WERI-Rb-1 (cell line): ENCODE results near the gene LRRC26.

Experiments used
- DNase-seq: peaks from one replicate; pipeline ENCODE4 v3.0.0-alpha.2; 2020
- H3K27ac ChIP-seq: fragments of 250-450 bp; sonication (Bioruptor Pico); 2 replicates; pipeline ENCODE4 v1.5.1; 2020; ENCODE audit warnings: mild to moderate bottlenecking, moderate library complexity
- H3K27me3 ChIP-seq: fragments of 250-450 bp; sonication (Bioruptor Pico); 2 replicates; pipeline ENCODE4 v1.5.1; 2021; ENCODE audit warnings: mild to moderate bottlenecking, low read depth, moderate library complexity; ENCODE audit not compliant: insufficient read depth, severe bottlenecking
- H3K36me3 ChIP-seq: fragments of 250-450 bp; sonication (Bioruptor Pico); 2 replicates; pipeline ENCODE4 v1.5.1; 2020; ENCODE audit warnings: mild to moderate bottlenecking, moderate library complexity
- H3K4me3 ChIP-seq: 2 replicates; pipeline ENCODE4 v1.5.1; 2011; ENCODE audit warnings: low read depth, mild to moderate bottlenecking, control low read depth, low read length
- H3K9me3 ChIP-seq: fragments of 250-450 bp; sonication (Bioruptor Pico); 2 replicates; pipeline ENCODE4 v1.5.1; 2021; ENCODE audit warnings: mild to moderate bottlenecking, moderate library complexity; ENCODE audit not compliant: severe bottlenecking
- CTCF ChIP-seq: IDR thresholded peaks from 2 replicates; pipeline ENCODE4 v1.5.1; 2011; ENCODE audit warnings: low read depth, mild to moderate bottlenecking, control low read depth, inconsistent platforms, low read length

The LRRC26 gene

GRCh38 chr9:137187386-137187785, 17.5 kb upstream of the LRRC26 start:
- Histone ChIP-seq H3K27me3 (no peaks in the 10 kb centered on the region), H3K4me3 (peak overlapping the region; percentile 60), H3K27ac (no peak overlapping the region), H3K36me3 (peaks cover 4% of the 10 kb centered on the region; the same call in 1 of the 2 replicates), H3K9me3 (no peaks in the 10 kb centered on the region)
- TF ChIP-seq CTCF, result no peak
- DNase-seq, result no peak

GRCh38 chr9:137186385-137186784, 16.5 kb upstream of the LRRC26 start:
- no peak for TF ChIP-seq CTCF
- H3K4me3 ChIP-seq, result no peak overlapping the region
- H3K27ac ChIP-seq, result no peak overlapping the region
- H3K9me3 ChIP-seq, result no peaks in the 10 kb centered on the region
- no peaks in the 10 kb centered on the region for H3K27me3 ChIP-seq
- DNase-seq, result no peak
- peaks cover 4% of the 10 kb centered on the region; the same call in 1 of the 2 replicates for H3K36me3 ChIP-seq

GRCh38 chr9:137185921-137186320, 16.1 kb upstream of the LRRC26 start:
- H3K4me3 ChIP-seq, result no peak overlapping the region
- H3K27me3 ChIP-seq, result no peaks in the 10 kb centered on the region
- TF ChIP-seq CTCF, result no peak
- DNase-seq, result no peak
- peaks cover 4% of the 10 kb centered on the region; the same call in 1 of the 2 replicates for H3K36me3 ChIP-seq
- no peak overlapping the region for H3K27ac ChIP-seq
- no peaks in the 10 kb centered on the region for H3K9me3 ChIP-seq

- H3K36me3 ChIP-seq, result peaks cover 3% of the 10 kb centered on the region; the same call in 1 of the 2 replicates
- H3K27me3 ChIP-seq, result no peaks in the 10 kb centered on the region
- TF ChIP-seq CTCF, result no peak
- DNase-seq, result no peak
- H3K4me3 ChIP-seq, result no peak overlapping the region
- H3K27ac ChIP-seq, result no peak overlapping the region
- no peaks in the 10 kb centered on the region for H3K9me3 ChIP-seq
Measured at GRCh38 chr9:137184881-137185660, 15.2 kb upstream of the LRRC26 start.

GRCh38 chr9:137183980-137184595, 14.2 kb upstream of the LRRC26 start:
- Histone ChIP-seq H3K27ac (no peak overlapping the region), H3K9me3 (no peaks in the 10 kb centered on the region), H3K4me3 (no peak overlapping the region), H3K36me3 (no peaks in the 10 kb centered on the region), H3K27me3 (no peaks in the 10 kb centered on the region)
- no peak for DNase-seq
- TF ChIP-seq CTCF, result no peak
